Ureter (tissue), 1 donor: Measurements from ENCODE around the gene ASB4. TPM values are rescaled to one million over a fixed set of nuclear protein-coding genes. Genes with fewer than 3 reads are reported as not detected.
"Not testable (repeated sequence)": the region's sequence is repeated elsewhere in the genome, so short reads cannot be mapped to it uniquely, and the experiment has no call there.

ENCODE experiments used
- DNase-seq: peaks from one replicate; pipeline ENCODE4 v3.0.0-alpha.2; 2020; ENCODE audit warnings: low spot score
- total RNA-seq: library from RNA; stranded (reverse); gene quantifications from one replicate; pipeline ENCODE4 v1.2.4, GENCODE V29; 2023
- donor health status: DM: yes; HTN: yes; CAD: no.

ASB4 gene
- total RNA-seq, 1 donor from 2014 or later, result not detected

DNA sequence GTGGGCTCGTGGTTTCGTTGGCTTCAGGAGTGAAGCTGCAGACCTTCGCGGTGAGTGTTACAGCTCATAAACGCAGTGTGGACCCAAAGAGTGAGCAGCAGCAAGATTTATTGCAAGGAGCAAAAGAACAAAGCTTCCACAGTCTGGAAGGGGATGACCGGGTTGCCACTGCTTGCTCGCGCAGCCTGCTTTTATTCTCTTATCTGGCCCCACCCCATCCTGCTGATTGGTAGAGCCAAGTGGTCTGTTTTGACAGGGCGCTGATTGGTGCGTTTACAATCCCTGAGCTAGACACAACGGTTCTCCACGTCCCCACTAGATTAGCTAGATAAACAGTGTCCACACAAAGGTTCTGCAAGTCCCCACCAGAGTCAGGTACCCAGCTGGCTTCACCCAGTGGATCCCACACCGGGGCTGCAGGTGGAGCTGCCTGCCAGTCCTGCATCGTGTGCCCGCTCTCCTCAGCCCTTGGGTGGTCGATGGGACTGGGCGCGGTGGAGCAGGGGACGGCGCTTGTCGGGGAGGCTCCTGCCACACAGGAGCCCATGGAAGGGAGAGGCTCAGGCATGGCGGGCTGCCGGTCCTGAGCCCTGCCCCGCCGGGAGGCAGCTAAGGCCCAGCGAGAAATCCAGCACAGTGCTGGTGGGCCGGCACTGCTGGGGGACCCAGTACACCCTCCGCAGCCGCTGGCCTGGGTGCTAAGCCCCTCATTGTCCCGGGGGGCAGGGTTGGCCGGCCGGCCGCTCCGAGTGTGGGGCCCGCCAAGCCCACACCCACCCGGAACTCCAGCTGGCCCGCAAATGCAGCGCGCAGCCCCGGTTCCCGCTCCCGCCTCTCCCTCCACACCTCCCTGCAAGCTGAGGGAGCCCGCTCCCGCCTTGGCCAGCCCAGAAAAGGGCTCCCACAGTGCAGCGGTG, 66.5 kb downstream of the ASB4 start:
- DNase-seq, result not testable (repeated sequence)

DNA sequence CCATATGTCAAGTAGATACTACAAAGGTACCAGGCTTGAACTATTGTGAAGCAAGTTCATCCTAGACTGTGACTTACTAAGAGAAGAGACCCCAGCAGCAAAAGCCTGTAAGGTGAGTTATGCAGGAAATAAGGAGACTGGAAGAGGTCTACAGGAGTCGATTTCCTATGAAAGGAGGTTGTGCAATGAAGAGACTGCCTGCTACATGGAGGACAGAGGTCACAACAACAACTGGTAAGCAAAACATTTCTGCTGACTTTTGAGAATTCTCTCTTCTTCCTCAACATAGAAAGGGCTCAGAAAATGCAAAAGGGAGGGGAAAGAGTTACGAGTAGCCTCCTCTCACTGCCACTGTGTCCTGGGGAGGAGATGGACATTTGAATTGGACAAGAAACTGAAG, 68.2 kb downstream of the ASB4 start:
- DNase-seq, result no peak

DNA sequence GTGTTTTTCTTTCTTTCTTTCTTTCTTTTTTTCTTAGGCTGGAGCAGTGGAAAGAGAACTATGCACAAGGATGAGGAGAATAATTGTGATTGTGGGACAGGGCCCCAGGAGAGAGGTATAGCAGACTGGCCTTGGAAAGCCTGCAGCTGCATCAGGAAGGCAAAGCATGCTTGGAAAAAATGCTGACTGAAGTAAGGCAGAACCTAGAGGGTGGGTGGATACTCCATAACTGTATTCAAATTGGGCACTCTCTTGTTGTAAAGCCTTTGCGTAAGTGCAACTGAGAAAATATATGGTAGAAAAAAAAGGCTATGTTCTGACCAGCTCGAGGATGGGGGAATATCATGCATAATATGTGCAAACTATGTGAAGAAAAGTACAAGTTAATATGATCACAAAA, 71.0 kb downstream of the ASB4 start:
- DNase-seq, result no peak

DNA sequence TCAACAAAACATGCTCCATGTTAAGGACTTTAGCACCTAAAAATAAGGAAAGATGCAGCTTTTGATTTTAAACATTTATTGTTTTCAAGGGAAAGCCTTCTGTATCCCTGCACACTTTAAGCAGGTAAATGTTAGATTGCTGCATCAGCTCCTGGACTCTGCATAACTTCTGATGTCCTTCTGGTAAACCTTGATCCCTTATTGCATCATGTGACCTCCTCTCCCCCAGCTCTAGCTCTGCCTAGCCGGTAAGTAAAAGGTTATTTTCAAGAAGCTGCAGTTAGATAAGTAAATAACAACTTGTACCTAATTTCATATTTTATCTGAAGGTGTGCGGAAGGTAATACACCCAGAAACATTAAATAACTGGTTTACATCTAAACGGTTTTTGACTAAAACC, 73.1 kb downstream of the ASB4 start:
- DNase-seq, result no peak

DNA sequence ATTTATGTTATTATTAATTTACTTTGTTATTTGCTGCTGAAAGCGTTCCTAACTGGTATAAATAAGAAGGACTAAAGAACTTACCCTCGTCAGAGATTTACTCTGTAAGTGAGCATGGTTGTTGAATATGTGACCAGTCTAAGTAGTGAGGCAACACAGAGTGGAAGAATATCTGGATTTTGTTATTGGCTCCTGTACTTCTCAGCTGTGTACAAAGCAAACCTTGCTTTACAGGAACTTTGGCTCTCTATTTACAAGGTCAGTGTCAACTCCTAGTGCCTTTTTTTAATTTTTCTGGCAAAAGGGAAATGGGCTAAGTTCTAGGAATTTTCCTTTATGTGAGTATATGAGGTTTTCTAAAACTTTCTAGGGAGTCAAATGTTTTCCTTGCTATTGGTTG, 74.9 kb downstream of the ASB4 start:
- no peak for DNase-seq

DNA sequence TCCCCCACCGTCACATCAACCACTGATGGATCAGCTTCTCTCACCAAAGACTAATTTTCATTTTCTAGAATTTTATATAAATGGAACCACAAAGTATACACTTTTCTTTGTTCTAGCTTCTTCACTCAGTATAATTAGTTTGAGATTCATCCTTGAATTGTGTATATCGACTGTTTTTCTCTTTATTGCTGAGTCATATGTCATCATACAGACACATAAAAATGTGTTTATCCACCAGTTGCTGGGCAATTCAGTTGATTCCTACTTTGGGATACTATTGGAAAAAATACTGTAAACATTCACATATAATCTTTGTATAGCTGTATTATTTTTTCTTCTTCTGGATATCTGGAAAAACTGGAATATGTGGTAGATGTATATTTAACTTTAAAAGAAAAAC, 84.0 kb downstream of the ASB4 start:
- no peak for DNase-seq

DNA sequence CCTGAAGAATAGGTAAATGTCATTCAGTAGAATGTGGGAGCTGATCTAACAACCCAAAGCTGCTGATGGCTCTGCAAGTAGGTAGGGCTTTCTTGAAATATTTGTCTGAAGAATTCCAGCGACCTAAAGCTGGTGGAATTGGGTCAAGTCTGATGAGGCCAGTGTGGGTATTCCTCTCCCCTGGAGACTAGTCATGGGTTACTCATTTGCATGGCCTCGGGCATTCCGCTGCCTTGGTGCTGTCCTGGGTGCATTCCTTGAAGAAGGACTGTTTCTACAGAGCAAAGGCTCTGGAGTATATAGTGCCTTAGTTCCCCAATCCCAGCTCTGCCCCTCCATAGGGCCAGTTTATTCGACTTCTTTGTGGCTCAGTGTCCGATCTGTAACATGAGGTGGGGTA, 91.4 kb downstream of the ASB4 start:
- DNase-seq, result no peak

DNA sequence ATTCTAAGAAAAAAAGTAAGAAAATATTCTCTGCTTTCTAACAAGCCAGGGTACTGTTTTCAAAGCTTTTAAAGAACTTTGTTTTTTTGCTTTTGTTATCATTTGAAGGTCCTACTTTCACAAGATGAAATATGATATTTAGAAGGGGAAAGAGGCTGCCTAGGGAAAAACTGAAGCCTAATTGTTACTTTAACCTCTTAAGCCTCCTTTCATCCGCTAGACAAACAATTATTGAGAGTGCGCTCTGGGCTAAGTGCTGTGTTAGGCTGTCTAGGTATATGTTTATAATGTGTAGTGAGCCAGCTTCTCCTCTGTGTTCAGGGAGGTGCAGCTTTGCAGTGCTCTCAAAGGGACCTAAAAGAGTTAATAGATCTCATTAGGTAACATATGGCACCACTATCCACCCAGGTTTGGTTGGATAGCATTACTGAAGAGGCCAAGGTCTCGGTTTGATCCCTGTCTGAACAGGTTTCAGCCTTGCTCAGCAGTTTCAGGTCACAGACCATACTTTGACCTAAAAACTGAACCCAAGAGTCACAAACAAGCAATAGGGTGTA, 92.6 kb downstream of the ASB4 start:
- no peak for DNase-seq

DNA sequence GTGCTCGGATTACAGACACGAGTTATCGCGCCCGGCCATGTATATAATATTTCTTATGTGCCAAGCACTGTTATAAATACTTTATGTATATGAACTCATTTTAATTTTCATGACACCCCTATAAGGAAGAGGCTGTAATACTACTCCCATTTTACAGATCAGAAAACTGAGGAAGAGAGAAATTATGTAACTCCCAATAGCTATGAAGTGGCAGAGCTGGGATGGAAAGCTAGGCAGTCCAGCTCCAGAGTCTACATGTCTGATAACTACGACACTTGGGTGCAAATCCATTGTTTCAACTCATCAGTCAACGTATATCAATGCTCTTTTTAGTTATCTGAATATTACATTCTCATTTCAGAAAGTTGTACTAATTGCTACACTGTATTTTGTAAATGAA, 93.6 kb downstream of the ASB4 start:
- DNase-seq, result no peak

DNA sequence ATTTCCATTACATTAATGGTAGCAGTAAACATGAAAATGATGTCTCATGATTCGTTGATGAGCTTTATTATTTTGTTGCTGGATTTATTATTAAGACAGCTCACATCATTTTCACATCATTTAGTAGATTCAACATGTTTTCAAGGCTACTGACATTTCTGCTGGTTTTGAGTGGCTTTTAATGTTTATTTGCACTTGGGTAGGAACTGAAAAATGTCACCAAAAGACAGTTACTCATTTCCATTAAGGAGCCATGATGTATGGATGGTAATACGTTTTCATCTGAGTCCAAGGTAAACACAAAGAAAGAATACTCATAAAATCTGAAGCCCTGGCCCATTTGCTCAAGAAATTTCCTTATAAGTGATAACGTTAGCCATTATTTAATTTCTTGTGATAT, 95.7 kb downstream of the ASB4 start:
- no peak for DNase-seq

DNA sequence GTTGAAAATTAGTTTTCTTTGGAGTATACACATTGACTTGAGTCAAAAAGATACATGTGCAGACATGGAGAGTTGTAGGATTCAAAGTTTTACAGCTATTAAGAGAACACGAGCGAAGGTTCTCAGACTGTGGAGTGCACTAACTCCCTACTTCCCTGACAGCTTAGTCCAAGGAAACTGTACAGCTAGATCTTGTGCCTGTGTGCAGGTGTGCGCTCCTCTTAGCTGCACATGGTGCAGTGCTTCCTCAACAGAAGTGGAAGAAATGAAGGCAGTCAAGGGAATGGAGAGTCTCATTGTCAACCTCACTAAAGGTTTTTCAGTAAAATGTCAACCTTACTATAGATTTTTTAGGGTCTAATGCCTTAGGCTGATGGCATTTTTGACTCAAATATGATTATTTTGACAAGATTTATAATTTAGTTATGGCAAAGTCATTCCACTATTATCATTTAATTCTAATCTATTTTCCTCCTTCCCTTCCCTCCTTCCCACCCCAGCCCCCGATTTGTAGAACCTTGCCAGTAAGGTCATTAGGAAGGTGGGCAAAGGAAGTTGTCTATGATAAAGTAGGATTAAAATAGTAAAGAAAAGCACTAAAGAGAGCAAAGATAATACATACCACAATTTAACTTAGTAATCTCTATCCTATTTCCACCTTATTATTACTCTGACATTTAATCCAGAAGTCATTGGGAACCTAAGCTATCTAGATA, 97.0 kb downstream of the ASB4 start:
- DNase-seq, result no peak

DNA sequence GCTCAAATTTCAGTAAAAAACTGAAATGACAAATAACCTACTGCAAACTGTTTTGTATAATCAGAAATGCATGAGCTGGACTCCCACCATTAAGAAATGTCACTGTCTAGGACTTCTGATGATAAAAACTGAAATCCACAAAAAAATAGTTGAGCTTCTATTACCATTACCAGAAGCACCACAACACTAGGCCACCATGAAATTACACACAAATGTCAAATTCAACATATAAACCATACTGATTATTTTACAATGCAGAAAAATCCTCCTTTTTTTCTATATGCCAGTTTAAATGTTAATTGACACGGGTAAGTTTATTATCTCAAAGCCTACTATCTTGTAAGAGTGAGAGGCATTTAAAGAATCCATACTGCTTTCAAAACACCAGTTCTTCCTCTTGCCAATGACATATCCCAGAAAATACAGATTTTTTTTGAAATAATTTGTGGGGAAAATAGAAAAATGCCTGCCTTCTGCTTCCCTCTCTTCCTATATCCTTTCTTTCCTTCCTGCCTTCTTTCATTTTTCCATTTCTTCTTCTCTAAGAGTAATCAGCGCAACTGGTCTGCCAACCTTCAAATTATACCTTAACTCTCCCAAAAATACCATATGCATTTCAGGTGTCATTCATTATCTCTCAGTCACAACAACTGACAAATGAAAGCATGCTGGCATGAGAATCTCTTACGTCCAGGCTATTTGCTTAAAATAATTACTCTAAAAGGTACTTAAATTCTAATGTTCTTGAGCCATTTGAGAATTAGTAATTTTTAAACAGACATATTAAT, 98.3 kb downstream of the ASB4 start:
- DNase-seq, result no peak

DNA sequence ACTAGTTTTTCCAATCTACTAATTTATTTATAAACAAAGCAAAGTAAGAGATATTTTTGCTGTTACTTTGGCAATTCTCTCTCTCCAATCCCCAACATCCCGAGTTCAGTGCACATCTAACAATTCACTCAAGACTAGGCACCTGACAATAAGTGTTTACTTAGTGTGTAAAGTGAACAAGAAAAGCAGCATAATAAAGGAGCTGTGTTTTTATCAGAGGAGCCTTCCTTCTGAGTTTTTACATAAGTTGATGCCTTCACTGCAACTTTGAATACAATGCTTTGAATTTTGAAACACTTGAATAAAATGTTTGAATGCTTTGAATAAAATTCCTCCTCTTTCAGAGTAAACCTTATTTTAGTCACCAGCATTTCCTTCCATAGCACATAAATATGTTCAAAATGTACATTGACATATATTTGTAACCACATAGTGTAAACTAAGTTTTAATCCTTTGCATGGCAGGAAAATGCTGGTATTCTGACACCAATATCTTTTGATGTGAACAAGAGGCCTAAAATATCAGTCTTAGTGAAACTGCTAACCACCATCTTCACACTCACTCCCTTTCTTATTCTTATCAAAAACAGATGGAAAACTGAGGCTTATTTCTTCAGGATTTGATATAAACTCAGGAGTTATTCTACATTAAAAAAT, 99.2 kb downstream of the ASB4 start:
- DNase-seq, result no peak

DNA sequence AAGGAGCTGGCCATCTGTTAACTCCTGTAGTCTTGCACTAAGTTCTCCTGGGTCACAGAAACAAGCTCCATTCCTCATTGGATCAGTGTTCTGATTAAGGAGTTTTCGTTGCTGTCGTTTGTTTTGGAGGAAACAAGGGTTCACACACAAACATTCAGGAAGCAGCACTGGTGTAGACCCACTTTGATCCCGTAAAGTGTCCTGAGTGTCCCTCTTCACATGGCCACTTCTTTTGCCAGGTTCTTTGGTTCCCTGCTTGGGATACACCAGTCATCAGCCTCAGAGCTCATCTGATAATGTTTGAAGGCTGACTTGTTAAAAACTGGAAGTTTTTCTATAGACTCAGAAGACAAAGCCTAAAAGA, 99.7 kb downstream of the ASB4 start:
- DNase-seq, result no peak

DNA sequence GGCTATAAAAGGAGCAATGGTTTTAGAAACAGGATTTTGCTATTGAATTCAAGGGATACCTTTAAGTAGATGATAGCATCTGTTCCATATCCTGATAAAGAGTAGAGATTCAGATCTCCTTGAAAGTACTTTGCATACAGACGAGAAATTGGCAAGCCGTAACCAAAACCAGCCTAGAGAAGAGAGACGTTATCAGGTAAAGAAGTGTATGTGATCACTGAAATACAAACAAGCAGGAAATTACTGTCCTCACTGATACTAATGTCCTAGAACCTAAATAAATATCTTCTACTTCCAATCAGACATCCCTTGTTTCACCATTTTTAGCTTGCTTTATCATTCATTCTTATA, 101.2 kb downstream of the ASB4 start:
- DNase-seq, result no peak

DNA sequence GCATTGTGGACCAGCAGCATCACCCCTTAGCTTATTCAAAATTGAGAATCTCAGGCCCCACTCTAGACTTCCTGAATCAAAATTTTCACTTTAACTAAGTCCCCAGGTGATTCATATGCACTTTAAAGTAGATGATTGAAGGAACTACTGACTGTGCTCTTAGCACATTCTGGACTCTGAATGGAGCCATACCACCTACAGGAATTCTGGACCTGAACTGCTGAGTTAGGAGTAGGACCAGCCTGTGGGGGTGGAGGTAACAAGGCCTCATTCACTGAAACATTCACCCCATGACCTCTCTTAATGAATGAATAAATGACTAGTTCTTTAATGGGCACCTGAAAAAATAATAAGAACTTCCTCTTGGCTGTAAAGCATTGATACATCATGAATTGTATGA, 103.3 kb downstream of the ASB4 start:
- no peak for DNase-seq

DNA sequence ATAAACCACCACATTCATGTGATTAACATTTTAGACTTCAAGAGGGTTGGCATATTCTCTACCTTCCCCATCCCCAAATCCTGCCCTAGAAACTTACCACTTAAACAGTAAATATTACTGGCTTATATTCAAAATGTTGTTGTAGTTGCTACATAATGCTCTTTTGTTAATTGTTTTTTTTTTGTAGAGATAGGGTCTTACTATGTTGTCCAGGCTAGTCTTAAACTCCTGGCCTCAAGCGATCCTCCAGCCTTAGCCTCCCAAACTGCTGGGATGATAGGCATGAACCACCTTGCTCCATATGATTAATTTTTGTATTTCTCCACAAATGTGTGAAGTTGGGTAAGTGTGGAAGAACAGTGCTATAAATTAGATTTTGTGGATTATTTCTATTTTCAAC, 104.0 kb downstream of the ASB4 start:
- no peak for DNase-seq

Other genes starting within 250 kb of the ASB4 start
- not detected for gene PON1, start 161.4 kb upstream of the ASB4 start, total RNA-seq
- 5.5 TPM for gene PON3, start 89.6 kb upstream of the ASB4 start, total RNA-seq
- gene PON2, start 50.9 kb upstream of the ASB4 start, total RNA-seq, result 76.1 TPM
- 27.8 TPM for gene PDK4, start 110.6 kb downstream of the ASB4 start, total RNA-seq